GM12801 (cell line): Measurements from ENCODE around the gene HYDIN.

Experiments
- TF ChIP-seq, protein P1 (sequence below): IDR thresholded peaks from one replicate; pipeline ENCODE4 v1.5.1; 2011; ENCODE audit warnings: control low read depth; ENCODE audit not compliant: insufficient read length; ENCODE audit errors: extremely low read depth

HYDIN gene

DNA sequence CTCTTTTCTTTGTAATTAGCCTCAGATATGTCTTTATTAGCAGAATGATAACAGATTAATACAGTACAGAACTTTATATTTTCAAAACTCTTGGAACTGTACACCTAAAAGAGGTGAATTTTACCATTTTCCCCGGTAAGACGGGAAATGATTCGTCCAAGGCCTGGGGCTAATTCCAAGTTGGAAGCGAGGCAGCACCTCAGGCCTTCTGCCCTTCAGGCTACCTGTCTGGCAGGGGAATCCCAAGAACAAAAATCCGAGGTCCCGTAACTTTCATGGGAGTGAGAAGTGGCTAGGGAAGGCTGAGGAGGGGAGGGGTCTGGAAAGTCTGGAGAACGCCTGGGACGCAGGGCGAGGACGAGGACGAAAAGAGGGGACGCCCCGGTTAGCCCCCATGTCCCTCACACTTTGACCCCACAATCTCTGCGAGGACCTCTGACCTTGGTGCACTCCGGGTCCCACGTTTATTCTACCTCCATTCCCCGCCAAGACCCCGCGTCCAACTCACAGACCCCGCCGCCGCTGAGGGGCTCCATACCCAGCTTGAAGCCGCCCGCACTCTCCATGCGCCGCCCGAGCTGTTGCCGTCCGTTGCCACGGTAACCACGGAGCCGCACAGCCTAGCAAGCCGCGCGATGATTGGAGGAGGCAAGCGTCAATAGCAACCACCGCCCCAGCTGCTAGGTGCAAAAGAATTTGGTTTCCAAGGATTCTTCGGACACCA is at the start of gene HYDIN:
Gene HYDIN, minus strand, starts transcription at position 601 of the 724 bp plus-strand sequence. CDS start 43,827 bp downstream, outside the sequence.
- TF ChIP-seq, protein P1, sequence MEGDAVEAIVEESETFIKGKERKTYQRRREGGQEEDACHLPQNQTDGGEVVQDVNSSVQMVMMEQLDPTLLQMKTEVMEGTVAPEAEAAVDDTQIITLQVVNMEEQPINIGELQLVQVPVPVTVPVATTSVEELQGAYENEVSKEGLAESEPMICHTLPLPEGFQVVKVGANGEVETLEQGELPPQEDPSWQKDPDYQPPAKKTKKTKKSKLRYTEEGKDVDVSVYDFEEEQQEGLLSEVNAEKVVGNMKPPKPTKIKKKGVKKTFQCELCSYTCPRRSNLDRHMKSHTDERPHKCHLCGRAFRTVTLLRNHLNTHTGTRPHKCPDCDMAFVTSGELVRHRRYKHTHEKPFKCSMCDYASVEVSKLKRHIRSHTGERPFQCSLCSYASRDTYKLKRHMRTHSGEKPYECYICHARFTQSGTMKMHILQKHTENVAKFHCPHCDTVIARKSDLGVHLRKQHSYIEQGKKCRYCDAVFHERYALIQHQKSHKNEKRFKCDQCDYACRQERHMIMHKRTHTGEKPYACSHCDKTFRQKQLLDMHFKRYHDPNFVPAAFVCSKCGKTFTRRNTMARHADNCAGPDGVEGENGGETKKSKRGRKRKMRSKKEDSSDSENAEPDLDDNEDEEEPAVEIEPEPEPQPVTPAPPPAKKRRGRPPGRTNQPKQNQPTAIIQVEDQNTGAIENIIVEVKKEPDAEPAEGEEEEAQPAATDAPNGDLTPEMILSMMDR, result no peak

DNA sequence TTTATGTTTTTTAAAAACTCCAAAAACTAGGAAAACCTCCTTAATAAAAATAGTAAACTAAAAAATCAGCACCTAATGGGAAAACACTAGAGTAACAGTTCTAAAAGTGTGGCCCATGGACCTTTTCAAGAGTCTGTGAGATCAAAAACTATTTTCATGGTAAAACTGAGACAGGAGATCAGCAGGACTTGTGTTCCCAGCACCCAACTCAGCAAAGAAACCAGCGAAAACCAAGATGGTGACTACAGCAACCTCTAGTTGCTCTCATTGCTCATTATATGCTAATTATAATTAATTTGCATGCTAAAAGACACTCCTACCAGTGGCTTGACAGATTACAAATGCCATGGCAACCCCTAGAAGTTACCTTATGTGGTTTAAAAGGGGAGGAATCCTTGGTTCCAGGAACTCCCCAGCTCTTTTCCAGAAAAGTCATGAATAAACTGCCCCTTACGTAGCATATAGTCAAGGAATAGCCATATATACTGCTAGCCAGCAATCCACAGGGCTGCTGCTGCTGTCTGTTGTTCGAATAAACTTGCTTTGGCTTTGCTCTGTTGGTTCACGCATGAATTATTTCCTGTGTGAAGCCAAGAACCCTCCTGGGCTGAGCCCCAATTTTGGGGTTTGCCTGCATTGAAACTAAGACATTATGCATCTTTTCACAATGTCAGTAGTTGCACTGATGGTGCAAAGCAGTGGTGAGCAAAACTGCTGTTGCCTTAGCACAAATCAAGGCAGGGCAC is 46.2 kb upstream of the HYDIN start:
- TF ChIP-seq, protein P1, result no peak

DNA sequence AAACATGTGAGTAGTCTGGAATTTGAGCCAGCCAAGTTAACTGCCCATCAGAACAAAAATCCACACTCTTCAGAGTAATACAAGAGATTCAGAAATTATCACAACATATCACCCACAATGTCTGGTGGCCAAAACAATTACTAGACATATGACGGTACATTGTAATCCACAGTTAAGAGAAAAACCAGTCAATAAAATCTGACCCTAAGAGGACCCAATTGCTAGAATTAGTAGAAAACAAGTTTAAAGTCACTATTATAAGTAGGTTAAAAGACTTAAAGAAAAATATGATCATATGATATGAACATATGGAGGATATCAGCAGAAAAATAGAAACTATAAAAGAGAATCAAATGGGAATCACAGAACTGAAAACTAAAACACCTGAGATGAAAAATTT is 42.9 kb upstream of the HYDIN start:
- TF ChIP-seq, protein P1, result no peak

DNA sequence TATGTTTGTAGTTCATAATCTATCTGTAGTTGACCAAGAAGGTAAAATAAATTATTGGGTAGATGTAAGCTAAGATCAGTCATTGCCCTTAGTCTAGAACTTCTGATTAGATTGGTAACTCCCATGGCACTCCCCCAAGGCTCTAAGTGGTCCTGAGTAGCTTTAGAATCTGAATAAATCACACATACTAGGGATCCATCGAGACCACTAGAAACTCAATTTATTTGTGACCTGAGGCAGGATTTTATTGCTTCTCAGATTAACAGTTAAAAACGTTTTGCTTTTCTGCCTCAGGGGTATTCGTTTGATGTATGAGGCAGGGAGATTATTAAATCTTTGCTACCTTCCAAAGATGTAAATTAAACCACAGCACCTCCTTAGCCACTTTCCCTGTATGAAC is 33.8 kb upstream of the HYDIN start:
- TF ChIP-seq, protein P1, result no peak

DNA sequence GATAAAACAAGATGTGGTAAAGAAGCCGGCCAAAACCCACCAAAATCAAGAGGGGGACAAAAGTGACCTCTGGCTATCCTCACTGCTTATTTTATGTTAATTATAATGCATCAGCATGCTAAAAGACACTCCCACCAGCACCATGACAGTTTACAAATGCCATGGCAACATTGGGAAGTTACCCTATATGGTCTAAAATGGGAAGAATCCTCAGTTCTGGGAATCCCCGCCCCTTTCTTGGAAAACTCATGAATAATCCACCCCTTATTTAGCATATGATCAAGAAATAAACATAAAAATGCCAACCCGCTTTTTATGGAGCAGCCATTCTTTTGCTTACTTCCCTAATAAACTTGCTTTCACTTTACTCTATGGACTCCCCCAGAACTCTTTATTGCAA is 33.1 kb upstream of the HYDIN start:
- TF ChIP-seq, protein P1, result no peak

DNA sequence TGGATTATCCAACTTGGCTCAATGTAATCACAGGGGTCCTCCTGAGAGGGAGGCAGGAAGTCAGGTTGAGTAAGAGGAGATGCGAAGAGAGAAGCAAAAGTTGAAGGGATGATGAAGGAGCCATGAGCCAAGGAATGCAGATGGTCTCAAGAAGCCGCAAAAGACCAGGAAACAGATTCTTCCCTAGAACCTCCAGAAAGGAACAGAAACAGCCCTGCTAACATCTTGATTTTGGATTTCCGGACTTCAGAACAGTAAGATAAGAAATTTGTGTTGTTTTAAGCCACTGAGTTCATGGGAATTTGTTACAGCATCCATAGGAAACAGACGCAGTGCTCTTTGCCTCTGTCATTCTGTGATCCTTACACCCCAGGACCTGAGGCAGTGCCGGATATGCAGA is 31.9 kb upstream of the HYDIN start:
- TF ChIP-seq, protein P1, result no peak

DNA sequence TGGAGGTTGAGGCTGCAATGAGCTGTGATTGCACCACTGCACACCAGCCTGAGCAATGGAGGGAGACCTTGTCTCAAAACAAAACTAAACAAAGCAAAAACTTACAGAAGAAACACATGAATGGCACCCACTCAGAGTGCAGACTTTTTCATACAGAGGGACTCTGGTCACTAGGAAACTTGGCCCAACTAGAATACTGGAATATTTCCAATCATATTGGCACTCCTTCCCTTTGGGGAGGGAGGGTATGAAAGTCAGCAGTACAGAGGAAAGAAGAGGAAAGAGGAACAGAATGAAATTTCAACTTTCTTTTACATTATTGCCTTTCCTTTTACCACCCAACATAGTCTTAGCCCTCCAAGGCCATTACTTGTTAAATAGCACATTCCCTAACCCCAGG is 30.5 kb upstream of the HYDIN start:
- TF ChIP-seq, protein P1, result no peak
